Kasumi-1 (cell line): ENCODE data around the gene KCNG1.

Experiments used
- DNase-seq, 2 experiments: peaks; one replicate each; lab custom pipeline; 2025; lab: John Stamatoyannopoulos, UW

The KCNG1 gene

GRCh38 chr20:51034988-51035656 is 12.2 kb upstream of the KCNG1 start:
- no peak for DNase-seq

DNA sequence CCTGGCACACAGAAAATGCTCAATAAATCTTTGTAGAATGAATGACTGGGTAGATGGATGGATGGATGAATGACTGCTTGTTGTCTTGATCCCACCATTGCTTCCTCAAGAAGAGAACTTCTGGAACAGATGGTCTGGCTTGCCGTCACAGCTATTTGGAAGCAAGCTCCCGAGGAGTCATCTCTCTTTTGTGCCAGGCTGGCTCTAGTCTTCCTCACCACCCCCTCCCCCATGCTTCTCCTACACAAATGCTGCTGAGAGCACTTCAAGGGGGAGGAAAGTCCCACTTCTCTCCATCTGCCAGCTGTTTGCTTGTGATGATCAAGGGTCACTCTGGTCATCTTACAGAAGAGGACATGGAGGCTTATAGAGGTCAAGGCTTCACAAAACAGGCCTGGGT is 11.6 kb upstream of the KCNG1 start:
- no peak for DNase-seq

GRCh38 chr20:51029963-51030920 is 7.3 kb upstream of the KCNG1 start:
- no peak for DNase-seq

GRCh38 chr20:51029556-51029955 is 6.6 kb upstream of the KCNG1 start:
- DNase-seq: no peak

DNA sequence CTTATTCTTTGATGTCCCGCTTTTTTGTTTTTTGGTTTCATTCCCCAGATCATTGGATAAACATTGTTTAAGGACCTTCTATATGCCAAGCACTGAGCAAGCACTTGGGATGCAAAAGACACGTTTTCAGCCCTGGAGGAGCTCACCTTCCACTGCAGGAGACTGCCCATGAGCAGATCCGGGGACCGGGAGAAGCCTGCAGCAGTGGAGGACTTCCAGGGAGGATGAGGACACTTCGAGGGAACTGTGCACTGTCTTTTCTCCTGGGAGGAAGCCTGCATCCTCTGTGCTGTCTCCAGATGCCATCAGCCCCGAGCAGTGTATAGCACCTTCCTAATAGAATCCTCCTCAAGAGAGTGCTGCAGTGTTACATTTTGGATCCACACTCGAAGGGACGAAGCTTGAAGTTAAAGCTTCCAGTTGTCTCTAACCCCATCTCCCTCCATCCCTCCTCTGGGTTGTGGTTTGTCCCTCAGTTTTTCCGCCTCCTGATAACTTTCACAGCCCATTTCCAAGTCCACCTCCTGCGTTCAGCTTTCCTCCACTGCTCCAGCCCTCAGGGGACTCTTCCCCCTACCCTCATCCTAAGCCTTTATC is 5.8 kb upstream of the KCNG1 start:
- DNase-seq: no peak

GRCh38 chr20:51027035-51027795 is 4.3 kb upstream of the KCNG1 start:
- no peak for DNase-seq

- DNase-seq: no peak
Observed at GRCh38 chr20:51026269-51026668, 3.4 kb upstream of the KCNG1 start.

DNA sequence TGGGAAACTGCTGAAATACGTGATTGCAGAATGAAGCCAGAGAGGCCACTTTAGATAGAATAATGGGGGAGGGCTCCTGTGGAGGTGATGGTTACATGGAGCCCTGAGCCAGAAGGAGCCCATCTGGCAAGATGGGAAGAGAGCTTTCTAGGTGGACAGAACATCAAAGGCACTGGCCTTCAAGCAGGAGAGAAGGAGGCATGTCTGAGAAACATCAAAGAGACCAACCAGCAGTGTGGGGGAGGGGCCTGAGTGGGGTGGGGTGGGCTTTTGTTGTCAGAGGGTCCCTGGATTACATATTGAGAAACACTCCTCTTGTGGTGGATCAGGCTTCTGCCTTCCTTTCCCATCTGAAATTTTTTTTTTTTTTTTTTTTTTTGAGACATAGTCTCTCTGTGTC is 1.9 kb upstream of the KCNG1 start:
- DNase-seq: no peak

- no peak for DNase-seq
Observed at GRCh38 chr20:51023617-51024155, 779 bp upstream of the KCNG1 start.

GRCh38 chr20:51022227-51022802 is 592 bp downstream of the KCNG1 start:
- DNase-seq: no peak

- DNase-seq: no peak
Observed at GRCh38 chr20:51021067-51022025, 1.6 kb downstream of the KCNG1 start.

GRCh38 chr20:51020657-51021056 is 2.2 kb downstream of the KCNG1 start:
- DNase-seq: no peak

DNA sequence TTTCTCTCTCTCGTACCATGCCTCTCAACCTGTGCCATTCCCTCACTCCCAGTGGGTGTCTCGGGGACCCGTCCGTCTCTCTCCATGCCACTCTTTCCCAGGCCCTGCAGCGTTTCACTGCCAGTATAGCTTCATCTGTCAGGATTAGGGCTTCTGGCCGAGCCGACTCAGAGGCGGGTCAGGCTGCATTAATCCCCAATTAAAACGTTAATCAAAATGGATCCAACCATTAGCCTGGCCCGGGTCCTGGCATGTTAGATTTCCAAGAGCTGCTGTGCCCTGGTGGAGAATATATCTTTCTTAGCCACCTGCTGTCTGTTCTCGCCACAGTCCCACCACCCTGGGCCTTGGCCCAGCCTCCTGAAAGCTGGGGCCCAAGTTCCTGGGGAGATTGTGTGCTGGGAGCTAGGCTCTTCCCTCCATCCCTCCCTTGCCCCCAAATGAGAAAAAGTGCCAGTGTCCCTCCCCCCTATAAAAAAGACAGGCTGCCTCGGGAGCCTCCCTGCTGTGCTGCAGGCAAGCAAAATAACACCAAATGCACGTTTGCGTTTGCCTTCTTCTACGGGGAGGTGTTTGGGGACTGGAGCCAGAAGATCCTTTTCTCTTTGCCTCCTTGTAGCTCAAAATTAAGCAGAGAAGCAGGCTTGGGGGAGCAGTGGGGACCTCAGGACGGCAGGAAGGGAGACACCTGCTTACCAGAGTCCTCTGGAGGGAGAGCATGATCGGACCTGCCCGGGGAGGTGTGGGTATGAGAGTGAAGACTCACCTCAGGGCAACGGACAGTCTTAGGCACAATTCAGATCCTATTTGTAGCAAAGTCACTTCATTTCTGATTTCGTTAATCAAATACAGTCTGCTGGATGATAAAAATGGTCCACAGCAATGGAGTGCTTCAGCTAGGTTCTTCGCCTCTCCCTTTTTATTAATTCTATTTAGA is 3.0 kb downstream of the KCNG1 start:
- no peak for DNase-seq

- no peak for DNase-seq
Observed at GRCh38 chr20:51017251-51017650, 5.7 kb downstream of the KCNG1 start.

DNA sequence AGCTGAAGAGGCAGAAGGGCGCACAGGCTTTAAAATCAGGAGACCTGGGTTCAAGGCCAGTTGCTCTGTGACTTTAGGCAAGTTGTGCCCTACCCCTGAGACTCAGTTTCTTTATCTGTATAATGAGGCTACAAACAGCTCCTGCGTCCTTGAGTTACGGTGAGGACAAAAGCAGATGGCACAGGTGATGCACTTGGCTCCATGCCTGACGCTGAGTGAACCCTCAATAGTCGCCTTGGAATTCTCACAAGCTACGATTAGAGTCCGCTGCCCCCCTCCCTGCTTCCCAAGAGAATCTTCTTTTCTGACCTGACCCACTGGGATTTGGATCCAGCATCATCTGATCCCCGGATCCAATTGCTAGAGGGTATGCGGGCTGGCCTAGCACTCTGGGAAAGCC is 6.4 kb downstream of the KCNG1 start:
- no peak for DNase-seq

GRCh38 chr20:51014797-51015722 is 7.8 kb downstream of the KCNG1 start:
- DNase-seq: peak; percentile 10 to 12

DNA sequence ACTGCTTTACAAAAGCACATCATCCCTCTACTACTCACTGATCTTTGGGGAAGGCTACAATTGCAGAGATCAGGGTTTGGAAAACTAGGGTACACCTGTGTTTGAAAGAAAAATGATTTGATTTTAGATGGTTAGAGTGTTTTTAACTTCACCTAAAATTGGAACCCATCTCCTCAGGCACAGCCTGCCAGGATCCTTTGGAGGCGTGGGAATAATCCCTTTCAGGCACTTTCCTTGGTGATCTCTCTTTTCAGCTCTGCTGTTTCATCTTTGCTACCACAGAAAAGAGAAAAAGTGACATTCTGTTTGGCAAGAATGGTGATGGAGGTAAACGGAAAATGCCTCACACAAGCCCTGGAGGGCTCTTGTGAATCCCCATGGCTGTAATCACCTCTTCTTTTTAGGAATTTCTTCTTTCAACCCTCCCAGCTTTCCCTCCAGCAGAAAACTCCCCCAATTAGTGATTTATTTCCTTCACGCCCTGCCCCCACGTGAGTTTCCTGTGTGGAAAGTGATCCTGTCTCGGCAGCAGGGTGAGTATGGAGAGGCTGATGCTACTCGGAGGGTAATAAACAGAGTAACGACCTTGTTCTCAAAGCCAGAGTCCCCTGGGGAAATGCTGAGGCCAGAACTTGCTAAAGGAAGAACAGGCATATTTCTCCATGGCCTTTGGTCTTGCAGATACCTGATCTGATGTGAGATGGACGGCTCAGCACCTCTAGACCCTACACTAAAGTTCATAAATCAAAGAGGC is 9.2 kb downstream of the KCNG1 start:
- DNase-seq: no peak
